OCI-LY3 (cell line): Measurements from ENCODE around the gene COL9A2.

Experiments used
- H2AFZ ChIP-seq: fragments of 200-600, 300-600 bp; shearing (Covaris generic); 2 replicates; pipeline ENCODE4 v1.6.0; 2014; ENCODE audit warnings: antibody characterized with exemption, low read depth, low read length
- H3K27ac ChIP-seq: fragments of 200-600, 300-600 bp; sonication (generic); 2 replicates; pipeline ENCODE4 v1.5.1; 2014; ENCODE audit warnings: mild to moderate bottlenecking, low read length, moderate library complexity, mixed read lengths
- H3K27me3 ChIP-seq: fragments of 200-600, 300-600 bp; sonication (generic); 2 replicates; pipeline ENCODE4 v1.6.1; 2014; ENCODE audit warnings: low read depth, low read length, mixed read lengths
- H3K36me3 ChIP-seq: fragments of 200-600, 300-600 bp; sonication (generic); replicated peaks from 2 replicates; pipeline ENCODE3; 2014; ENCODE audit warnings: low read depth, low read length, mixed read lengths
- H3K4me1 ChIP-seq: fragments of 300-600, 200-600 bp; sonication (generic); 2 replicates; pipeline ENCODE4 v1.6.1; 2014; ENCODE audit warnings: low read length, mixed read lengths
- H3K4me2 ChIP-seq: fragments of 200-600, 300-600 bp; sonication (generic); 2 replicates; pipeline ENCODE4 v1.6.1; 2014; ENCODE audit warnings: low read length, mixed read lengths
- H3K4me3 ChIP-seq: fragments of 300-600, 200-600 bp; sonication (generic); 2 replicates; pipeline ENCODE4 v1.5.1; 2014; ENCODE audit warnings: antibody characterized with exemption, mild to moderate bottlenecking, low read length, moderate library complexity
- H3K79me2 ChIP-seq: fragments of 300-600, 200-600 bp; shearing (Covaris generic); 2 replicates; pipeline ENCODE4 v1.6.1; 2014; ENCODE audit warnings: mild to moderate bottlenecking, low read length, mixed read lengths
- H3K9ac ChIP-seq: fragments of 300-600, 200-600 bp; shearing (Covaris generic); 2 replicates; pipeline ENCODE4 v1.6.0; 2014; ENCODE audit warnings: mild to moderate bottlenecking, low read length, moderate library complexity
- H3K9me3 ChIP-seq: fragments of 200-600, 300-600 bp; shearing (Covaris generic); 2 replicates; pipeline ENCODE4 v1.6.1; 2014; ENCODE audit warnings: low read length, mixed read lengths; ENCODE audit not compliant: insufficient read depth
- H4K20me1 ChIP-seq: fragments of 200-600, 300-600 bp; sonication (generic); 2 replicates; pipeline ENCODE4 v1.6.1; 2016; ENCODE audit warnings: low read length, mixed read lengths; ENCODE audit not compliant: insufficient read depth
- EZH2phosphoT487 ChIP-seq: fragments of 200-600 bp; shearing (Covaris generic); IDR thresholded peaks from 2 replicates; pipeline ENCODE4 v1.6.1; 2018; ENCODE audit warnings: antibody characterized with exemption, mixed run types, low read depth
- TF ChIP-seq, protein P1 (sequence below): fragments of 200-600, 300-600 bp; sonication (generic); IDR thresholded peaks from 2 replicates; pipeline ENCODE4 v1.5.1; 2014; ENCODE audit warnings: antibody characterized with exemption, low read length, low read depth

COL9A2 gene

GRCh38 chr1:40313329-40313957 is 3.6 kb downstream of the COL9A2 start:
- peak overlapping the region; percentile 64; the same call in 1 of the 2 replicates for H3K9ac ChIP-seq
- H3K4me1 ChIP-seq, result peaks cover 41% of the 10 kb centered on the region
- H3K27me3 ChIP-seq, result peaks cover 9% of the 10 kb centered on the region; the same call in 1 of the 2 replicates
- no peaks in the 10 kb centered on the region for H3K79me2 ChIP-seq
- no peak overlapping the region for H3K4me3 ChIP-seq
- H3K36me3 ChIP-seq, result no peaks in the 10 kb centered on the region
- H3K4me2 ChIP-seq, result peak overlapping the region; percentile 93
- H2AFZ ChIP-seq, result no peak overlapping the region
- no peak overlapping the region for H3K27ac ChIP-seq
- H4K20me1 ChIP-seq, result no peaks in the 10 kb centered on the region
- H3K9me3 ChIP-seq, result no peaks in the 10 kb centered on the region
- TF ChIP-seq, protein P1, sequence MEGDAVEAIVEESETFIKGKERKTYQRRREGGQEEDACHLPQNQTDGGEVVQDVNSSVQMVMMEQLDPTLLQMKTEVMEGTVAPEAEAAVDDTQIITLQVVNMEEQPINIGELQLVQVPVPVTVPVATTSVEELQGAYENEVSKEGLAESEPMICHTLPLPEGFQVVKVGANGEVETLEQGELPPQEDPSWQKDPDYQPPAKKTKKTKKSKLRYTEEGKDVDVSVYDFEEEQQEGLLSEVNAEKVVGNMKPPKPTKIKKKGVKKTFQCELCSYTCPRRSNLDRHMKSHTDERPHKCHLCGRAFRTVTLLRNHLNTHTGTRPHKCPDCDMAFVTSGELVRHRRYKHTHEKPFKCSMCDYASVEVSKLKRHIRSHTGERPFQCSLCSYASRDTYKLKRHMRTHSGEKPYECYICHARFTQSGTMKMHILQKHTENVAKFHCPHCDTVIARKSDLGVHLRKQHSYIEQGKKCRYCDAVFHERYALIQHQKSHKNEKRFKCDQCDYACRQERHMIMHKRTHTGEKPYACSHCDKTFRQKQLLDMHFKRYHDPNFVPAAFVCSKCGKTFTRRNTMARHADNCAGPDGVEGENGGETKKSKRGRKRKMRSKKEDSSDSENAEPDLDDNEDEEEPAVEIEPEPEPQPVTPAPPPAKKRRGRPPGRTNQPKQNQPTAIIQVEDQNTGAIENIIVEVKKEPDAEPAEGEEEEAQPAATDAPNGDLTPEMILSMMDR, result no peak
- TF ChIP-seq EZH2phosphoT487, result no peak

DNA sequence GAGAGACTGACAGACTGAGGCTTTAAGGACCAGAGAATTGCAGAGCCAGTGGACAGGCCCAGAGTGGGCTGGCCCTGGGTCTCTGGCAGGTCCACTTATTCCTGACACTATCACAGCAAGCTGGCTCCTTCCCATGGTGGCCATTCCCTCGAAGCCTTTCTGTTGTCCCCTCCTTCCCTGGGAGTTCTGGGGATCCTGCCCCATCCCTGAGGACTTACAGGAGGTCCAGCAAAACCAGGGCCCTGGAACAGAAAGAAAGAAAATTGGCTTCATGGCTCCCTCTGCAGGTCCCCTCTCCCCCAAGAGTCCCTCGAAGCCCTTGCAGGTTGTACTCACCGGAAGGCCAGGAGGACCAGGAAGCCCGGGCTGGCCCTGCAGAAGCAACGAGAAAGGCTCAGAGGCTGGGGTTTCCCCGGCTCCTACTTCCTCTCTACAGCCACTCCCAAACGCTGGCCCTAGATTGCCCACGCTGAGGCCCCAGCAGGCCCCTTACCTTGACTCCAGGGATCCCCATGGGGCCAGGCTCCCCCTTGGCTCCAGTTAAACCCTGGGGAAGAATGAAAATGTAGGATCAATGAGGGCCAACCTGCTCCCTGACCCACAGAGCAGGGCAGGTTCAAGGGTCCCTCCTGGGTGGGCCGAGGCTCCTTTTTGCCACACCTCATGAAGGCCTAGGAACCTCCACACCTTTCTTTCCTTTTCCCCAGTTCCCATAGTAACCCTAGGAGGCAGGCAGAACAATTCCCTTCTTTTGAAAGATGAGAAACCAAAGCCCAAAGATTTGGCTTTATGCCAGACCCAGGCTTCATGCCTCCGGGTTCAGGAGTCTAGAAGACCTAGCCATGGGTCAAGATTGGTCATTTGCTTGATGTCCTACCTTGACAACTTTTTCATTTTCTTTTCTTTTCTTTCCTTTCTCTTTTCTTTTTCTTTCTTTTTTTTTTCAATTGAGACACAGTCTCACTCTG is 4.6 kb downstream of the COL9A2 start:
- no peaks in the 10 kb centered on the region for H4K20me1 ChIP-seq
- peaks cover 9% of the 10 kb centered on the region; the same call in 1 of the 2 replicates for H3K27me3 ChIP-seq
- H3K9me3 ChIP-seq, result no peaks in the 10 kb centered on the region
- peak overlapping the region; percentile 29; the same call in 1 of the 2 replicates for H2AFZ ChIP-seq
- no peaks in the 10 kb centered on the region for H3K79me2 ChIP-seq
- H3K27ac ChIP-seq, result peak overlapping the region; percentile 58
- H3K4me2 ChIP-seq, result peak overlapping the region; percentile 93
- TF ChIP-seq, protein P1, result peak; percentile 19; the same call in 1 of the 2 replicates
- no peak for TF ChIP-seq EZH2phosphoT487
- peak overlapping the region; percentile 64 for H3K9ac ChIP-seq
- H3K4me3 ChIP-seq, result peak overlapping the region; percentile 75
- no peaks in the 10 kb centered on the region for H3K36me3 ChIP-seq
- H3K4me1 ChIP-seq, result peaks cover 41% of the 10 kb centered on the region

- Histone ChIP-seq H2AFZ (no peak overlapping the region), H3K4me2 (peak overlapping the region; percentile 93), H3K27me3 (peaks cover 9% of the 10 kb centered on the region; the same call in 1 of the 2 replicates), H4K20me1 (no peaks in the 10 kb centered on the region), H3K4me1 (peaks cover 41% of the 10 kb centered on the region), H3K9me3 (no peaks in the 10 kb centered on the region), H3K4me3 (peak overlapping the region; percentile 75), H3K79me2 (no peaks in the 10 kb centered on the region), H3K36me3 (no peaks in the 10 kb centered on the region), H3K27ac (0 out of 2 replicates have a peak overlapping the region, but pooled peaks have one; percentile 58), H3K9ac (peak overlapping the region; percentile 64)
- TF ChIP-seq EZH2phosphoT487, result no peak
- TF ChIP-seq, protein P1, result no peak
Observed at GRCh38 chr1:40311692-40312091, 5.4 kb downstream of the COL9A2 start.
